H1 (cell line): ENCODE measurements around the gene TBC1D25. TPM values are rescaled to one million over a fixed set of nuclear protein-coding genes. Genes with fewer than 3 reads are reported as not detected.

Experiments
- CTCF ChIA-PET: fragments of 300-600 bp; sonication (Branson Sonifier 250); formaldehyde crosslinking; loops from one replicate; lab custom pipeline; 2021; ENCODE audit not compliant: partially characterized antibody; lab: Charles Lee
- POLR2A ChIA-PET: fragments of 300-600 bp; sonication (Branson Sonifier 250); formaldehyde crosslinking; loops from one replicate; lab custom pipeline; 2021; ENCODE audit warnings: inconsistent platforms; ENCODE audit not compliant: partially characterized antibody; lab: Charles Lee
- DNase-seq, 2 experiments: peaks; one replicate each; pipeline versions ENCODE4 v3.0.0 to v3.0.0-alpha.2; 2010 to 2022; ENCODE audit warnings: low spot score in 2 of 2, low read depth in 1 of 2, mixed read lengths in 1 of 2
- FAIRE-seq: peaks from 2 replicates; lab custom pipeline; 2011; peaks lifted over from hg19 to GRCh38; lab: Jason Lieb, UNC
- H2AFZ ChIP-seq: 2 replicates; pipeline ENCODE4 v1.8.1; 2012; ENCODE audit warnings: low read length, inconsistent platforms
- H2AK5ac ChIP-seq: 2 replicates; pipeline ENCODE4 v1.6.1; 2013; ENCODE audit warnings: low read depth, low read length
- H2BK120ac ChIP-seq: replicated peaks from 2 replicates; pipeline ENCODE3; 2013; ENCODE audit warnings: low read depth, low read length, inconsistent platforms
- H2BK12ac ChIP-seq: 2 replicates; pipeline ENCODE4 v1.6.1; 2013; ENCODE audit warnings: low read depth, low read length
- H2BK15ac ChIP-seq: 2 replicates; pipeline ENCODE4 v1.6.1; 2013; ENCODE audit warnings: low read length
- H2BK20ac ChIP-seq: 2 replicates; pipeline ENCODE4 v1.6.1; 2013; ENCODE audit warnings: low read length
- H2BK5ac ChIP-seq: 2 replicates; pipeline ENCODE4 v1.6.1; 2013; ENCODE audit warnings: low read depth, low read length
- H3K14ac ChIP-seq: 2 replicates; pipeline ENCODE4 v1.6.1; 2013; ENCODE audit warnings: inconsistent platforms; ENCODE audit not compliant: insufficient read length
- H3K18ac ChIP-seq: 2 replicates; pipeline ENCODE4 v1.6.1; 2013; ENCODE audit warnings: low read length; ENCODE audit errors: extremely low read depth
- H3K23ac ChIP-seq: 2 replicates; pipeline ENCODE4 v1.6.1; 2013; ENCODE audit warnings: inconsistent platforms; ENCODE audit not compliant: insufficient read length
- H3K23me2 ChIP-seq: 2 replicates; pipeline ENCODE4 v1.6.1; 2013; ENCODE audit warnings: low read depth, low read length
- H3K27ac ChIP-seq: 2 replicates; pipeline ENCODE4 v1.6.1; 2011; ENCODE audit warnings: low read depth, low read length, inconsistent platforms
- H3K27me3 ChIP-seq, 4 experiments: replicated peaks in 1 of 4; 1 replicate in 1 of 4; 2 replicates in 3 of 4; pipeline versions ENCODE4 v1.6.1 to v1.8.1; 2011 to 2013; ENCODE audit warnings: low read length in 3 of 4, mild to moderate bottlenecking in 3 of 4, inconsistent platforms in 2 of 4, mixed read lengths in 2 of 4, moderate library complexity in 1 of 4; ENCODE audit not compliant: control insufficient read depth in 3 of 4, insufficient read depth in 3 of 4; ENCODE audit errors: extremely low read depth in 1 of 4
- H3K36me3 ChIP-seq, 4 experiments: 2 replicates each; pipeline versions ENCODE4 v1.6.1 to v1.8.1; 2011 to 2013; ENCODE audit warnings: mild to moderate bottlenecking in 4 of 4, low read length in 3 of 4, moderate library complexity in 2 of 4, control low read depth in 1 of 4, inconsistent platforms in 1 of 4; ENCODE audit not compliant: insufficient read depth in 4 of 4, control insufficient read depth in 2 of 4
- H3K4ac ChIP-seq: replicated peaks from 2 replicates; pipeline ENCODE3; 2013; ENCODE audit warnings: low read length, low read depth, mixed read lengths, inconsistent platforms; ENCODE audit not compliant: insufficient read length
- H3K4me1 ChIP-seq, 4 experiments: replicated peaks in 1 of 4; 1 replicate in 1 of 4; 2 replicates in 3 of 4; pipeline versions ENCODE4 v1.6.1 to v1.8.1; 2011 to 2013; ENCODE audit warnings: low read length in 3 of 4, inconsistent platforms in 2 of 4, mixed read lengths in 1 of 4; ENCODE audit not compliant: insufficient read depth in 4 of 4, control insufficient read depth in 3 of 4
- H3K4me2 ChIP-seq, 2 experiments: 2 replicates each; pipeline versions ENCODE4 v1.6.1 to v1.8.1; 2011 to 2013; ENCODE audit warnings: low read depth in 2 of 2, low read length in 2 of 2, control low read depth in 1 of 2, inconsistent platforms in 1 of 2, mild to moderate bottlenecking in 1 of 2; ENCODE audit not compliant: insufficient read depth in 1 of 2
- H3K4me3 ChIP-seq, 4 experiments: fragments of 200-600, 300-600 bp in 1 of 4; sonication (generic), shearing (Covaris generic), sonication (Bioruptor Twin) in 1 of 4; 2 replicates each; pipeline versions ENCODE4 v1.5.1 to v1.8.1; 2011 to 2016; ENCODE audit warnings: low read length in 4 of 4, low read depth in 3 of 4, control low read depth in 2 of 4, inconsistent platforms in 2 of 4, mild to moderate bottlenecking in 2 of 4, mixed read lengths in 1 of 4, moderate library complexity in 1 of 4; ENCODE audit not compliant: insufficient read depth in 2 of 4; ENCODE audit errors: extremely low read depth in 1 of 4
- H3K56ac ChIP-seq: replicated peaks from 2 replicates; pipeline ENCODE3; 2013; ENCODE audit warnings: low read depth, mild to moderate bottlenecking, mixed read lengths, low read length, inconsistent platforms; ENCODE audit not compliant: insufficient read length
- H3K79me1 ChIP-seq: 2 replicates; pipeline ENCODE4 v1.6.1; 2013; ENCODE audit warnings: low read depth, low read length, control low read depth
- H3K79me2 ChIP-seq, 2 experiments: 2 replicates each; pipeline versions ENCODE4 v1.6.1 to v1.8.1; 2012 to 2013; ENCODE audit warnings: low read length in 2 of 2, mild to moderate bottlenecking in 2 of 2, inconsistent platforms in 1 of 2; ENCODE audit not compliant: insufficient read depth in 2 of 2, control insufficient read depth in 1 of 2
- H3K9ac ChIP-seq, 4 experiments: replicated peaks in 1 of 4; 1 replicate in 1 of 4; 2 replicates in 3 of 4; pipeline versions ENCODE4 v1.6.1 to v1.8.1; 2011 to 2013; ENCODE audit warnings: low read depth in 3 of 4, low read length in 3 of 4, control low read depth in 2 of 4, mild to moderate bottlenecking in 2 of 4, moderate library complexity in 2 of 4, inconsistent platforms in 1 of 4; ENCODE audit errors: extremely low read depth in 1 of 4
- H3K9me3 ChIP-seq, 2 experiments: 2 replicates each; pipeline versions ENCODE4 v1.6.1 to v1.8.1; 2012 to 2013; ENCODE audit warnings: mild to moderate bottlenecking in 2 of 2, moderate library complexity in 2 of 2, control low read depth in 1 of 2, inconsistent platforms in 1 of 2, low read depth in 1 of 2, low read length in 1 of 2, mixed read lengths in 1 of 2; ENCODE audit not compliant: insufficient read depth in 2 of 2
- H4K20me1 ChIP-seq, 2 experiments: replicated peaks in 1 of 2; 2 replicates each; pipeline versions ENCODE3 to v1.8.1; 2011 to 2013; ENCODE audit warnings: inconsistent platforms in 2 of 2, low read length in 2 of 2, mild to moderate bottlenecking in 1 of 2; ENCODE audit not compliant: insufficient read depth in 2 of 2, control insufficient read depth in 1 of 2
- H4K5ac ChIP-seq: 2 replicates; pipeline ENCODE4 v1.6.1; 2013; ENCODE audit warnings: low read length, low read depth, mixed read lengths, inconsistent platforms; ENCODE audit not compliant: insufficient read length
- H4K8ac ChIP-seq: 2 replicates; pipeline ENCODE4 v1.8.0; 2013; ENCODE audit warnings: mild to moderate bottlenecking, moderate library complexity, low read length, inconsistent platforms; ENCODE audit not compliant: insufficient read depth; ENCODE audit errors: extremely low read depth
- H4K91ac ChIP-seq: replicated peaks from 2 replicates; pipeline ENCODE3; 2013; ENCODE audit warnings: low read length, mixed read lengths, inconsistent platforms; ENCODE audit not compliant: insufficient read length
- HDAC6 ChIP-seq: IDR thresholded peaks from one replicate; pipeline ENCODE4 v1.7.1; 2012; ENCODE audit warnings: low read depth, mild to moderate bottlenecking, inconsistent platforms, low read length, moderate library complexity
- POLR2A ChIP-seq, 2 experiments: IDR thresholded peaks; 1 replicate in 1 of 2; 2 replicates in 1 of 2; pipeline ENCODE4 v1.6.1; 2011; ENCODE audit warnings: low read depth in 2 of 2, low read length in 2 of 2, mild to moderate bottlenecking in 2 of 2; ENCODE audit errors: control extremely low read depth in 1 of 2
- RFX5 ChIP-seq: IDR thresholded peaks from 2 replicates; pipeline ENCODE4 v1.6.1; 2011; ENCODE audit warnings: low read depth, low read length, improper control_type of control experiment, borderline replicate concordance
- SP2 ChIP-seq: IDR thresholded peaks from 2 replicates; pipeline ENCODE4 v1.6.1; 2012; ENCODE audit warnings: mild to moderate bottlenecking, low read length, inconsistent platforms
- WGBS, 2 experiments: shearing (Covaris generic) in 1 of 2; methylation state at CpG; one replicate each; pipeline versions ENCODE4 v1.1.6 to v1.1.7; 2013 to 2015; ENCODE audit warnings: low lambda C conversion rate in 2 of 2, mixed read lengths in 2 of 2, inconsistent platforms in 1 of 2, low coverage in 1 of 2, missing lambda C conversion rate in 1 of 2; ENCODE audit not compliant: insufficient replicate concordance in 2 of 2, insufficient coverage in 1 of 2, insufficient read length in 1 of 2; ENCODE audit errors: extremely low coverage in 1 of 2, missing lambda C conversion rate in 1 of 2; 5-methylcytosine and 5-hydroxymethylcytosine counted together
- polyA plus RNA-seq, 7 experiments: library from polyadenylated mRNA; depleted of rRNA in 3 of 7; stranded (reverse) in 5 of 7; unstranded in 2 of 7; fragments of >200 nt in 5 of 7; fragments of 200-250 nt in 2 of 7; gene quantifications; 1 replicate in 5 of 7; 2 replicates in 1 of 7; 4 replicates in 1 of 7; pipeline versions ENCODE4 v1.2.1 to v1.2.3, GENCODE V29; 2011 to 2013; ENCODE audit warnings: missing spikeins in 2 of 7, mixed read lengths in 2 of 7
- total RNA-seq: library from RNA; stranded (reverse); fragmentation: NEBNext Ultra II Directional; extraction: Animal tissue kit (Norgen Biotek cat#: 25700); gene quantifications from 2 replicates; pipeline ENCODE4 v1.2.1, GENCODE V29; 2021

The TBC1D25 gene
- total and polyA plus RNA-seq, 2 of the 8 experiments (the other 6 are each of a cell fraction or from before 2014, with no cell fraction given) = 6.5 to 6.8 TPM

DNA sequence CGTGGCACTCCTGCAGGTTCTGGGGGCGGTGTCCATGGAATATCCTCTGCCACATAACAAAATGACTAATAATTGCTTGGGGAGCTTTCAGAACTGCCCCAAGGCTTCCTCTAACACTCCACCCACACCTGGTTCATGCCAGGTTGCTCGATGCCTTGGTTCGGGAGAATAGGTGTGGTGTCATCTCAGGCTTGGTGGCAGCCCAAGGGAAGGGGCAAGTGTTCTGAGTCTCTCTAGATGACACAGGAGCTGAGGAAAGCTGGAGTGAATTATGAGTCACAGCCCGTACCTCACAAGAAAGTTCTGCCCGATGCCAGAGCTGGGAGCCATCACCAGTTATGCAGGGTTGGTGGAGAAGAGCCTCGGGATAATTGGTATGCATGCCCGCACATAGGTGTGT, 48.9 kb upstream of the TBC1D25 start:
- Histone ChIP-seq H3K27ac (no peak overlapping the region), H2BK12ac (no peak overlapping the region), H3K9me3 (no peaks in the 10 kb centered on the region), H2AFZ (no peak overlapping the region), H3K9ac (no peak overlapping the region), H2BK20ac (no peak overlapping the region), H3K79me1 (no peaks in the 10 kb centered on the region), H2BK120ac (no peak overlapping the region), H4K5ac (no peak overlapping the region), H3K56ac (no peak overlapping the region), H3K23ac (no peak overlapping the region), H4K20me1 (no peaks in the 10 kb centered on the region), H3K4me3 (no peak overlapping the region), H2BK15ac (no peak overlapping the region), H3K79me2 (no peaks in the 10 kb centered on the region), H4K8ac (no peak overlapping the region), H3K23me2 (no peaks in the 10 kb centered on the region), H2AK5ac (no peak overlapping the region), H3K18ac (no peak overlapping the region), H3K14ac (no peak overlapping the region), H4K91ac (no peak overlapping the region), H2BK5ac (no peak overlapping the region), H3K36me3 (peaks cover 0 to 1% (median 0%) of the 10 kb centered on the region in 4 experiments; a peak in 2 of 8 replicates), H3K4me1 (no peaks in the 10 kb centered on the region; a peak in 1 of 7 replicates), H3K27me3 (no peaks in the 10 kb centered on the region), H3K4ac (no peak overlapping the region), H3K4me2 (no peak overlapping the region)
- no peak for FAIRE-seq
- DNase-seq = no peak
- TF ChIP-seq RFX5 (no peak), SP2 (no peak), HDAC6 (no peak), POLR2A (IDR thresholded peaks at IDR 0.05; ENCODE audit: control extremely low read depth in 1 of 2, low read depth in 2 of 2, low read length in 2 of 2) (no peak)
- CTCF ChIA-PET = no interaction called here
- 92% methylated on average over 7 of the region's 8 CpGs; no CpG with 5 or more reads in 1 of the 2 experiments for WGBS, 2 experiments
- POLR2A ChIA-PET = no interaction called here
